H1 (cell line): ENCODE measurements around the gene PKD1L1. TPM values are rescaled to one million over a fixed set of nuclear protein-coding genes. Genes with fewer than 3 reads are reported as not detected.

ENCODE experiments used
- ATF3 ChIP-seq: IDR thresholded peaks from 2 replicates; pipeline ENCODE4 v1.6.1; 2011; ENCODE audit warnings: low read depth, mild to moderate bottlenecking, low read length; ENCODE audit not compliant: insufficient read depth
- BRCA1 ChIP-seq: IDR thresholded peaks from 2 replicates; pipeline ENCODE4 v1.6.1; 2012; ENCODE audit warnings: low read depth, low read length, improper control_type of control experiment
- CBX8 ChIP-seq: fragments of 300-800, 300-1000 bp; sonication (generic); IDR thresholded peaks from 2 replicates; pipeline ENCODE4 v1.7.1; 2016; ENCODE audit warnings: low read depth, low read length, borderline replicate concordance
- GTF2F1 ChIP-seq: IDR thresholded peaks from 2 replicates; pipeline ENCODE4 v1.6.1; 2012; ENCODE audit warnings: low read depth, low read length, improper control_type of control experiment, borderline replicate concordance
- HDAC2 ChIP-seq, 2 experiments: fragments of 300-600 bp in 1 of 2; sonication (generic) in 1 of 2; IDR thresholded peaks; 2 replicates each; pipeline ENCODE4 v1.6.1; 2011 to 2012; ENCODE audit warnings: low read depth in 2 of 2, low read length in 2 of 2, mild to moderate bottlenecking in 2 of 2, moderate library complexity in 2 of 2, borderline replicate concordance in 1 of 2, inconsistent platforms in 1 of 2
- JUN ChIP-seq: IDR thresholded peaks from 2 replicates; pipeline ENCODE4 v1.6.1; 2011; ENCODE audit warnings: low read depth, mild to moderate bottlenecking, improper control_type of control experiment, low read length
- KDM4A ChIP-seq: IDR thresholded peaks from one replicate; pipeline ENCODE4 v1.7.1; 2012; ENCODE audit warnings: low read depth, mild to moderate bottlenecking, moderate library complexity, low read length, inconsistent platforms; ENCODE audit not compliant: severe bottlenecking
- PHF8 ChIP-seq: fragments of 200-600 bp; sonication (generic); conservative IDR thresholded peaks from 2 replicates; pipeline ENCODE4 v1.7.1; 2012; ENCODE audit warnings: low read depth, mild to moderate bottlenecking, inconsistent platforms, low read length, moderate library complexity
- polyA plus RNA-seq, 7 experiments: library from polyadenylated mRNA; depleted of rRNA in 3 of 7; stranded (reverse) in 5 of 7; unstranded in 2 of 7; fragments of >200 nt in 5 of 7; fragments of 200-250 nt in 2 of 7; gene quantifications; 1 replicate in 5 of 7; 2 replicates in 1 of 7; 4 replicates in 1 of 7; pipeline versions ENCODE4 v1.2.1 to v1.2.3, GENCODE V29; 2011 to 2013; ENCODE audit warnings: missing spikeins in 2 of 7, mixed read lengths in 2 of 7
- total RNA-seq: library from RNA; stranded (reverse); fragmentation: NEBNext Ultra II Directional; extraction: Animal tissue kit (Norgen Biotek cat#: 25700); gene quantifications from 2 replicates; pipeline ENCODE4 v1.2.1, GENCODE V29; 2021

Gene PKD1L1
- total and polyA plus RNA-seq, 2 of the 8 experiments (the other 6 are each of a cell fraction or from before 2014, with no cell fraction given), result 0.22 to 0.35 TPM

- no peak for TF ChIP-seq HDAC2 (IDR thresholded peaks at IDR 0.05; ENCODE audit: borderline replicate concordance in 1 of 2, low read depth in 2 of 2, low read length in 2 of 2)
- no peak for TF ChIP-seq KDM4A
- no peak for TF ChIP-seq JUN
- TF ChIP-seq PHF8, result no peak
- no peak for TF ChIP-seq CBX8
- TF ChIP-seq ATF3, result no peak
- TF ChIP-seq GTF2F1, result no peak
- TF ChIP-seq BRCA1, result no peak
Measured at GRCh38 chr7:47796347-47796746, 151.9 kb downstream of the PKD1L1 start (continued).
